ENCODE measurements around the gene ECE1.

ECE1 gene

DNA sequence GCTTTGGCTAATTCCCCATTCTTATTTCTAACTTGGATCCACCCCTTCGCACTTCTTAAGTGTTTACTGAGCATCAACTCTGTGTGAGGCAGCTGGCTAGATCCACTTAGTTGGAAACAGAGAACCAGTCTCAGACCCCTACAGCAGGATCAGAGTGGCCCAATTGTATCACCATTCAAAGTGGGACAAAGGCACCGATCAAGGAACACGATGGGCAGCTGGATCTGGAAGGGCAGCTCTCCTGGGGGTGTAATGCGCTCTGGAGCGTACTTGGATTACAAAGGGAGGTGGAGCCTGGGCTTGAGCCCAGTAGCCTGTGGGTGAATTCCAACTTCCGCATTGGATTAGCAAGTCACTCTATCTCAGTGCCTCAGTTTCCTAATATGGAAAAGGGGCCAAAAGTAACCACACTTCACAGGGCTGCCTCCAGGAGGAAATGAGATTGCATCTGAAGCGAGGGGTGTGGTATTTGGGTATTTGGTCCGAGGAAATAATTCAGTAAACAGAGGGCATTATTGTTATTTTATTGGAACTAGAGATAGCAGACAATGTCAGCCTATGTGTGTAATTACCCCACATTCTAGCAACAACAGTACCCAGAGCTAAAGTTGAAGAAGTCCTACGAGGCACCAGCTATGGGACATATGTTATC is 11.9 kb downstream of the ECE1 start:
- H3K36me3 ChIP-seq (ENCODE audit: control insufficient read depth in 4 of 4, insufficient read depth in 4 of 4, low read length in 3 of 4), result no peaks in the 10 kb centered on the region
- no peak overlapping the region for H3K4me3 ChIP-seq (ENCODE audit: control insufficient read depth in 1 of 7, extremely low read depth in 1 of 7, insufficient read depth in 4 of 7, low read depth in 2 of 7, low read length in 6 of 7)
- ChIA-PET CTCF (interaction anchor here (1.1 to 5.8 kb wide), 4 partner anchors 9 to 92 kb away, joined by 3 to 30 read pairs (median 12); no protein-coding TSS in a partner anchor), POLR2A (no interaction called here)
- no peaks in the 10 kb centered on the region for H3K27me3 ChIP-seq (replicated peaks in 2 of 5; ENCODE audit: control insufficient read depth in 4 of 5, insufficient read depth in 5 of 5, low read length in 4 of 5)
- no peaks in the 10 kb centered on the region for H3K9me3 ChIP-seq (ENCODE audit: control extremely low read depth in 1 of 5, control insufficient read depth in 4 of 5, insufficient read depth in 2 of 5, low read depth in 1 of 5, low read length in 4 of 5)
- H3K27ac ChIP-seq (ENCODE audit: insufficient read depth in 1 of 2, low read depth in 1 of 2, low read length in 2 of 2, poor library complexity in 1 of 2, severe bottlenecking in 2 of 2), result no peak overlapping the region
- no peak for DNase-seq
- H3K4me1 ChIP-seq (ENCODE audit: control extremely low read depth in 1 of 4, control insufficient read depth in 4 of 4, insufficient read depth in 4 of 4, low read length in 3 of 4), result peaks cover 0 to 14% (median 11%) of the 10 kb centered on the region in 4 experiments
- WGBS (ENCODE audit: insufficient coverage), result 89% methylated on average over 6 of the region's 9 CpGs

DNA sequence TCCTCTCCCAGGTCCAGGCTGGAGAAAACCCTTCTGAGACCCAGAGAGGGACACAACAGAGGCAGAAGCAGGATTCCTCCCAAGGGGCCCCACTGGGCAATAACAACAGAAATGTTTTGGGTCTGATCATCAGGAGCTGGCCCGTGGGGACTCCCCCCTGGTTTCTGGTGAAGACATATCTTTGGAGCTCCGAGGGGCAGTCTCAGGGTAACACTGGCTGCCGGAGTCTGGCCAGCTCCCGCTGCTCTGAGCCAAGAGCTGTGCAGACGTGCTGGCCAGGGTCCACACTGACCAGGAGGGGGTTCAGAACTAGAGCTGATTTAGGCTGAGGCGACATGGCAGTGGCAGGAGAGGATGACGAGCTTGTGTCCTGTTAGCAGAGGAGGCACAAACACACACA is 13.1 kb downstream of the ECE1 start:
- H3K27ac ChIP-seq (ENCODE audit: insufficient read depth in 1 of 2, low read depth in 1 of 2, low read length in 2 of 2, poor library complexity in 1 of 2, severe bottlenecking in 2 of 2), result no peak overlapping the region
- no peaks in the 10 kb centered on the region for H3K9me3 ChIP-seq (ENCODE audit: control extremely low read depth in 1 of 5, control insufficient read depth in 4 of 5, insufficient read depth in 2 of 5, low read depth in 1 of 5, low read length in 4 of 5)
- CTCF ChIA-PET, result interaction anchor here (1.0 to 5.8 kb wide), 5 partner anchors 8 to 93 kb away, joined by 3 to 30 read pairs (median 3); no protein-coding TSS in a partner anchor
- POLR2A ChIA-PET, result no interaction called here
- no peaks in the 10 kb centered on the region for H3K36me3 ChIP-seq (ENCODE audit: control insufficient read depth in 4 of 4, insufficient read depth in 4 of 4, low read length in 3 of 4)
- no peak for DNase-seq
- no peaks in the 10 kb centered on the region for H3K27me3 ChIP-seq (replicated peaks in 2 of 5; ENCODE audit: control insufficient read depth in 4 of 5, insufficient read depth in 5 of 5, low read length in 4 of 5)
- whole genome bisulfite sequencing (ENCODE audit: insufficient coverage), result 98% methylated on average over 6 of the region's 7 CpGs
- peaks cover 0 to 14% (median 11%) of the 10 kb centered on the region in 4 experiments for H3K4me1 ChIP-seq (ENCODE audit: control extremely low read depth in 1 of 4, control insufficient read depth in 4 of 4, insufficient read depth in 4 of 4, low read length in 3 of 4)
- H3K4me3 ChIP-seq (ENCODE audit: control insufficient read depth in 1 of 7, extremely low read depth in 1 of 7, insufficient read depth in 4 of 7, low read depth in 2 of 7, low read length in 6 of 7), result no peak overlapping the region

- no peaks in the 10 kb centered on the region for H3K4me1 ChIP-seq (ENCODE audit: control extremely low read depth in 1 of 4, control insufficient read depth in 4 of 4, insufficient read depth in 4 of 4, low read length in 3 of 4)
- peaks cover 0 to 3% (median 1%) of the 10 kb centered on the region in 4 experiments for H3K36me3 ChIP-seq (ENCODE audit: control insufficient read depth in 4 of 4, insufficient read depth in 4 of 4, low read length in 3 of 4)
- no peak overlapping the region for H3K4me3 ChIP-seq (ENCODE audit: control insufficient read depth in 1 of 7, extremely low read depth in 1 of 7, insufficient read depth in 4 of 7, low read depth in 2 of 7, low read length in 6 of 7)
- H3K9me3 ChIP-seq (ENCODE audit: control extremely low read depth in 1 of 5, control insufficient read depth in 4 of 5, insufficient read depth in 2 of 5, low read depth in 1 of 5, low read length in 4 of 5), result no peaks in the 10 kb centered on the region
- ChIA-PET CTCF (interaction anchor here (0.8 to 9.7 kb wide), 8 partner anchors 11 to 97 kb away, joined by 3 to 131 read pairs (median 4); no protein-coding TSS in a partner anchor), POLR2A (interaction anchor here (0.5 kb wide), 1 partner anchor 389 kb away, joined by 4 read pairs; no protein-coding TSS in a partner anchor)
- no peaks in the 10 kb centered on the region for H3K27me3 ChIP-seq (replicated peaks in 2 of 5; ENCODE audit: control insufficient read depth in 4 of 5, insufficient read depth in 5 of 5, low read length in 4 of 5)
- DNase-seq, result no peak
- WGBS (ENCODE audit: insufficient coverage), result 100% methylated on average over 8 of the region's 8 CpGs
- no peak overlapping the region for H3K27ac ChIP-seq (ENCODE audit: insufficient read depth in 1 of 2, low read depth in 1 of 2, low read length in 2 of 2, poor library complexity in 1 of 2, severe bottlenecking in 2 of 2)
These were observed 17.7 kb downstream of the ECE1 start for GRCh38 chr1:21272540-21272939.

GRCh38 chr1:21271550-21271949 is 18.7 kb downstream of the ECE1 start:
- Histone ChIP-seq H3K27me3 (replicated peaks in 2 of 5; ENCODE audit: control insufficient read depth in 4 of 5, insufficient read depth in 5 of 5, low read length in 4 of 5) (no peaks in the 10 kb centered on the region), H3K27ac (ENCODE audit: insufficient read depth in 1 of 2, low read depth in 1 of 2, low read length in 2 of 2, poor library complexity in 1 of 2, severe bottlenecking in 2 of 2) (no peak overlapping the region), H3K4me1 (ENCODE audit: control extremely low read depth in 1 of 4, control insufficient read depth in 4 of 4, insufficient read depth in 4 of 4, low read length in 3 of 4) (no peaks in the 10 kb centered on the region), H3K9me3 (ENCODE audit: control extremely low read depth in 1 of 5, control insufficient read depth in 4 of 5, insufficient read depth in 2 of 5, low read depth in 1 of 5, low read length in 4 of 5) (no peaks in the 10 kb centered on the region), H3K36me3 (ENCODE audit: control insufficient read depth in 4 of 4, insufficient read depth in 4 of 4, low read length in 3 of 4) (peaks cover 0 to 3% (median 1%) of the 10 kb centered on the region in 4 experiments), H3K4me3 (ENCODE audit: control insufficient read depth in 1 of 7, extremely low read depth in 1 of 7, insufficient read depth in 4 of 7, low read depth in 2 of 7, low read length in 6 of 7) (no peak overlapping the region)
- 95% methylated on average over 6 of the region's 6 CpGs for WGBS (ENCODE audit: insufficient coverage)
- CTCF ChIA-PET, result interaction anchor here (1.2 to 9.7 kb wide), 10 partner anchors 8 to 98 kb away, joined by 3 to 131 read pairs (median 12); no protein-coding TSS in a partner anchor
- POLR2A ChIA-PET, result no interaction called here
- DNase-seq, result no peak

- POLR2A ChIA-PET, result no interaction called here
- 67% methylated on average over 9 of the region's 9 CpGs for WGBS (ENCODE audit: insufficient coverage)
- peaks cover 0 to 3% (median 1%) of the 10 kb centered on the region in 4 experiments for H3K36me3 ChIP-seq (ENCODE audit: control insufficient read depth in 4 of 4, insufficient read depth in 4 of 4, low read length in 3 of 4)
- H3K9me3 ChIP-seq (ENCODE audit: control extremely low read depth in 1 of 5, control insufficient read depth in 4 of 5, insufficient read depth in 2 of 5, low read depth in 1 of 5, low read length in 4 of 5), result no peaks in the 10 kb centered on the region
- no peak overlapping the region for H3K4me3 ChIP-seq (ENCODE audit: control insufficient read depth in 1 of 7, extremely low read depth in 1 of 7, insufficient read depth in 4 of 7, low read depth in 2 of 7, low read length in 6 of 7)
- H3K27me3 ChIP-seq (replicated peaks in 2 of 5; ENCODE audit: control insufficient read depth in 4 of 5, insufficient read depth in 5 of 5, low read length in 4 of 5), result no peaks in the 10 kb centered on the region
- H3K27ac ChIP-seq (ENCODE audit: insufficient read depth in 1 of 2, low read depth in 1 of 2, low read length in 2 of 2, poor library complexity in 1 of 2, severe bottlenecking in 2 of 2), result no peak overlapping the region
- CTCF ChIA-PET, result interaction anchor here (0.7 to 9.7 kb wide), 27 partner anchors 10 to 249 kb away, joined by 3 to 131 read pairs (median 7); no protein-coding TSS in a partner anchor
- DNase-seq, result peak; percentile 64 to 77 (median 71)
- H3K4me1 ChIP-seq (ENCODE audit: control extremely low read depth in 1 of 4, control insufficient read depth in 4 of 4, insufficient read depth in 4 of 4, low read length in 3 of 4), result no peaks in the 10 kb centered on the region
These were observed 20.1 kb downstream of the ECE1 start for GRCh38 chr1:21270086-21270689.

DNA sequence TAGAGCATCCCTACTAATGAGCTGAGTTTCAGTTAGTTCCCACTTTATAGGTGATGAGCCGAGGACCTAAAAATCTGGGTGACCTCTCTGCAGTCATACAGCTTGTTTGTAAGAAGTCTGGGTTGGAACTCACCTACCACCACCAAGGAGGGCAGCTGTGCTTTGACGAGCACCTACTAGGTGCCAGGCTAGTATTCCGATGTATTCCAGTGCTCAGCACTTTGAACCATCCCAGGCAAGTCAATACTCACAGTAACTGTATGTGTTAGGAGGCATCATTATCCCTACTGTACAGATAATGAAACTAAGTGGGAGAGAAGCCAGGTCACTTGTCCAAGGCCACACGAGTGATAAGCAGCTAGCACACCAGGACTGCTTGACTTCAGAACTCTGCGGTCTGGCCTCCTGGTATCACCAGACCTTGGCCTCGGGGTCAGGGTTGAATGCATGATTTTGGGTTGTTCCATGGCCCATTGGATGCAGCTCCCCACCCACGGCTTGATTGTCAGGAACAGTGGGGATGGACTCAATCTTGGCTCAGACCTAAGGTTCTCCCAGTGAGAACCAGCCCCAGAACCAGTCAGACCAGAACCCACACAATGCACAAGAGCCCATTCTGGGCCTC is 20.7 kb downstream of the ECE1 start:
- H3K4me1 ChIP-seq (ENCODE audit: control extremely low read depth in 1 of 4, control insufficient read depth in 4 of 4, insufficient read depth in 4 of 4, low read length in 3 of 4), result no peaks in the 10 kb centered on the region
- peaks cover 0 to 3% (median 1%) of the 10 kb centered on the region in 4 experiments for H3K36me3 ChIP-seq (ENCODE audit: control insufficient read depth in 4 of 4, insufficient read depth in 4 of 4, low read length in 3 of 4)
- no peak overlapping the region for H3K27ac ChIP-seq (ENCODE audit: insufficient read depth in 1 of 2, low read depth in 1 of 2, low read length in 2 of 2, poor library complexity in 1 of 2, severe bottlenecking in 2 of 2)
- H3K27me3 ChIP-seq (replicated peaks in 2 of 5; ENCODE audit: control insufficient read depth in 4 of 5, insufficient read depth in 5 of 5, low read length in 4 of 5), result no peaks in the 10 kb centered on the region
- no peaks in the 10 kb centered on the region for H3K9me3 ChIP-seq (ENCODE audit: control extremely low read depth in 1 of 5, control insufficient read depth in 4 of 5, insufficient read depth in 2 of 5, low read depth in 1 of 5, low read length in 4 of 5)
- ChIA-PET POLR2A (no interaction called here), CTCF (interaction anchor here (0.6 to 9.7 kb wide), 25 partner anchors 10 to 103 kb away, joined by 3 to 131 read pairs (median 7); no protein-coding TSS in a partner anchor)
- 91% methylated on average over 5 of the region's 7 CpGs for WGBS (ENCODE audit: insufficient coverage)
- no peak for DNase-seq
- H3K4me3 ChIP-seq (ENCODE audit: control insufficient read depth in 1 of 7, extremely low read depth in 1 of 7, insufficient read depth in 4 of 7, low read depth in 2 of 7, low read length in 6 of 7), result no peak overlapping the region
